PC-3 (cell line): ENCODE measurements around the gene MMP20.

Experiments used
- CTCF ChIP-seq: fragments of 300-600 bp; sonication (generic); conservative IDR thresholded peaks from 2 replicates; pipeline ENCODE4 v1.5.1; 2017; ENCODE audit warnings: antibody characterized with exemption, low read depth, mild to moderate bottlenecking, low read length
- EZH2 ChIP-seq: fragments of 300-600 bp; sonication (generic); IDR thresholded peaks from one replicate; pipeline ENCODE4 v1.6.1; 2017; ENCODE audit warnings: antibody characterized with exemption, mild to moderate bottlenecking, low read length; ENCODE audit not compliant: unreplicated experiment

GRCh38 chr11:102561636-102562035 is 63.5 kb downstream of the MMP20 start:
- TF ChIP-seq CTCF = no peak
- TF ChIP-seq EZH2 = no peak
